MCF 10A (cell line): Measurements from ENCODE around the gene GPX4. TPM values are rescaled to one million over a fixed set of nuclear protein-coding genes. Genes with fewer than 3 reads are reported as not detected.

ENCODE experiments used
- BruUV-seq: library from RNA; stranded (reverse); fragments of 400-500 nt; replicated peaks from 2 replicates; lab custom pipeline; 2021; lab: Mats Ljungman, UMichigan
- CTCF ChIA-PET: fragments of 300-600 bp; sonication (Branson Sonifier 250); formaldehyde crosslinking; extraction: SDS; loops from one replicate; lab custom pipeline; 2021; ENCODE audit warnings: antibody characterized with exemption, inconsistent platforms; lab: Yijun Ruan, JAX
- POLR2A ChIA-PET: fragments of 300-600, 350-650 bp; sonication (Branson Sonifier 250); formaldehyde crosslinking; extraction: SDS; loops from one replicate; lab custom pipeline; 2020; ENCODE audit warnings: antibody characterized with exemption, inconsistent platforms; lab: Yijun Ruan, JAX
- DNase-seq: peaks from one replicate; pipeline ENCODE4 v3.0.0-alpha.2; 2018; ENCODE audit not compliant: unreplicated experiment
- H3K27ac Mint-ChIP-seq: one replicate; pipeline ENCODE4 v1.8.0; 2022; ENCODE audit warnings: mild to moderate bottlenecking, low read depth, mixed read lengths; ENCODE audit not compliant: unreplicated experiment
- H3K27me3 Mint-ChIP-seq: one replicate; pipeline ENCODE4 v1.8.0; 2022; ENCODE audit warnings: mixed read lengths; ENCODE audit not compliant: insufficient read depth, unreplicated experiment
- H3K36me3 Mint-ChIP-seq: one replicate; pipeline ENCODE4 v1.8.0; 2022; ENCODE audit warnings: mild to moderate bottlenecking, moderate library complexity, mixed read lengths; ENCODE audit not compliant: insufficient read depth, unreplicated experiment
- H3K4me1 Mint-ChIP-seq: one replicate; pipeline ENCODE4 v1.8.0; 2022; ENCODE audit warnings: mixed read lengths; ENCODE audit not compliant: insufficient read depth, unreplicated experiment
- H3K4me3 Mint-ChIP-seq: one replicate; pipeline ENCODE4 v1.8.0; 2022; ENCODE audit warnings: mild to moderate bottlenecking, moderate library complexity, mixed read lengths; ENCODE audit not compliant: unreplicated experiment
- H3K9me3 Mint-ChIP-seq: one replicate; pipeline ENCODE4 v1.8.0; 2022; ENCODE audit warnings: mixed read lengths; ENCODE audit not compliant: unreplicated experiment
- CTCF ChIP-seq: fragments of 200-600 bp; IDR thresholded peaks from one replicate; pipeline ENCODE4 v1.8.0; 2022; ENCODE audit warnings: antibody characterized with exemption, mild to moderate bottlenecking; ENCODE audit not compliant: unreplicated experiment
- intact Hi-C: fragments of 100-400 bp; cut with micrococcal nuclease; formaldehyde crosslinking; loops from 2 replicates; pipeline ENCODE4 v1.14.1; 2022
- total RNA-seq: library from RNA; stranded (reverse); gene quantifications from 2 replicates; pipeline ENCODE4 v1.2.3, GENCODE V29; 2022

The GPX4 gene
- total RNA-seq, 1 experiment from 2014 or later: 191 TPM

- TF ChIP-seq CTCF: no peak
- peaks cover 69% of the 10 kb centered on the region for H3K36me3 Mint-ChIP-seq
- no TSS peak for BruUV-seq
- intact Hi-C loops: no loop called here
- no peak overlapping the region for H3K27ac Mint-ChIP-seq
- H3K9me3 Mint-ChIP-seq: no peaks in the 10 kb centered on the region
- H3K4me1 Mint-ChIP-seq: no peaks in the 10 kb centered on the region
- POLR2A ChIA-PET: no interaction called here
- DNase-seq: no peak
- no peaks in the 10 kb centered on the region for H3K27me3 Mint-ChIP-seq
- CTCF ChIA-PET: no interaction called here
- H3K4me3 Mint-ChIP-seq: no peak overlapping the region
These were observed 46.7 kb downstream of the GPX4 start for GRCh38 chr19:1150333-1151036.

- BruUV-seq: no TSS peak
- no peak for DNase-seq
- no peak overlapping the region for H3K4me3 Mint-ChIP-seq
- no peaks in the 10 kb centered on the region for H3K9me3 Mint-ChIP-seq
- no peak for TF ChIP-seq CTCF
- CTCF ChIA-PET: interaction anchor here (0.6 kb wide), 1 partner anchor 81 kb away, joined by 4 read pairs; no protein-coding TSS in a partner anchor
- no peaks in the 10 kb centered on the region for H3K27me3 Mint-ChIP-seq
- H3K36me3 Mint-ChIP-seq: peaks cover 63% of the 10 kb centered on the region
- intact Hi-C loops: no loop called here
- POLR2A ChIA-PET: no interaction called here
- no peak overlapping the region for H3K27ac Mint-ChIP-seq
- H3K4me1 Mint-ChIP-seq: peaks cover 3% of the 10 kb centered on the region
These were observed 47.4 kb downstream of the GPX4 start for GRCh38 chr19:1151037-1151724.

GRCh38 chr19:1151917-1152587 lies 48.3 kb downstream of the GPX4 start:
- no TSS peak for BruUV-seq
- no peak for TF ChIP-seq CTCF
- H3K4me1 Mint-ChIP-seq: peaks cover 5% of the 10 kb centered on the region
- H3K27me3 Mint-ChIP-seq: no peaks in the 10 kb centered on the region
- no peak overlapping the region for H3K27ac Mint-ChIP-seq
- no peaks in the 10 kb centered on the region for H3K9me3 Mint-ChIP-seq
- DNase-seq: no peak
- H3K4me3 Mint-ChIP-seq: no peak overlapping the region
- ChIA-PET CTCF (interaction anchor here (0.6 to 1.0 kb wide), 3 partner anchors 23 to 977 kb away, joined by 3 to 8 read pairs (median 4); no protein-coding TSS in a partner anchor), POLR2A (interaction anchor here (0.6 kb wide), 1 partner anchor 21 kb away, joined by 5 read pairs; no protein-coding TSS in a partner anchor)
- intact Hi-C loops: no loop called here
- H3K36me3 Mint-ChIP-seq: peaks cover 67% of the 10 kb centered on the region
